AG09309 (cell line): ENCODE measurements around the gene CHCHD3.

Experiments
- DNase-seq: peaks from one replicate; pipeline ENCODE4 v3.0.0-alpha.2; 2010; ENCODE audit warnings: low read depth
- H3K4me3 ChIP-seq: 2 replicates; pipeline ENCODE4 v1.5.1; 2011; ENCODE audit warnings: mild to moderate bottlenecking, low read depth, low read length, moderate library complexity; ENCODE audit not compliant: control insufficient read depth
- TF ChIP-seq, protein P1 (sequence below): IDR thresholded peaks from 2 replicates; pipeline ENCODE4 v1.5.1; 2011; ENCODE audit warnings: mild to moderate bottlenecking, low read depth, low read length, inconsistent platforms; ENCODE audit not compliant: insufficient read depth, control insufficient read depth; ENCODE audit errors: missing control alignments

CHCHD3 gene

DNA sequence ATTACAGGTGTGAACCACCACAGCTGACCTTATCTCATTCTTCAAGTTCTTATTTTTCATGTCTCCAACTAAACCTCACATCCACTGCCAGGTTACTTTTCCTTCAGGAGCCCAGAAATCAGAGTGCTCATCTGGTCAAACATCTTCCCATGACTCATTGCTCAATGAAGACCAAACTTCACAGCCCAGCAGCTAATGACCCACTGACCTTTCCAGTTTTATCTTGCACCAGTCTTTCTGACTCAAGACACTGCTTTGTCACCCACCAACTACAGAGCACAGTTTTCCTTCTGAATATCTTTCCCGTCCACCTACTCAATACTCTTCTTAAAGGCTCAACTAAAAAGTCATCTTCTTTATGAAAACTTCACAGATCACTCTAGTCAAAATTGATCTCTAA, 245.1 kb downstream of the CHCHD3 start:
- DNase-seq, result no peak
- TF ChIP-seq, protein P1, sequence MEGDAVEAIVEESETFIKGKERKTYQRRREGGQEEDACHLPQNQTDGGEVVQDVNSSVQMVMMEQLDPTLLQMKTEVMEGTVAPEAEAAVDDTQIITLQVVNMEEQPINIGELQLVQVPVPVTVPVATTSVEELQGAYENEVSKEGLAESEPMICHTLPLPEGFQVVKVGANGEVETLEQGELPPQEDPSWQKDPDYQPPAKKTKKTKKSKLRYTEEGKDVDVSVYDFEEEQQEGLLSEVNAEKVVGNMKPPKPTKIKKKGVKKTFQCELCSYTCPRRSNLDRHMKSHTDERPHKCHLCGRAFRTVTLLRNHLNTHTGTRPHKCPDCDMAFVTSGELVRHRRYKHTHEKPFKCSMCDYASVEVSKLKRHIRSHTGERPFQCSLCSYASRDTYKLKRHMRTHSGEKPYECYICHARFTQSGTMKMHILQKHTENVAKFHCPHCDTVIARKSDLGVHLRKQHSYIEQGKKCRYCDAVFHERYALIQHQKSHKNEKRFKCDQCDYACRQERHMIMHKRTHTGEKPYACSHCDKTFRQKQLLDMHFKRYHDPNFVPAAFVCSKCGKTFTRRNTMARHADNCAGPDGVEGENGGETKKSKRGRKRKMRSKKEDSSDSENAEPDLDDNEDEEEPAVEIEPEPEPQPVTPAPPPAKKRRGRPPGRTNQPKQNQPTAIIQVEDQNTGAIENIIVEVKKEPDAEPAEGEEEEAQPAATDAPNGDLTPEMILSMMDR, result no peak
- no peak overlapping the region for H3K4me3 ChIP-seq

DNA sequence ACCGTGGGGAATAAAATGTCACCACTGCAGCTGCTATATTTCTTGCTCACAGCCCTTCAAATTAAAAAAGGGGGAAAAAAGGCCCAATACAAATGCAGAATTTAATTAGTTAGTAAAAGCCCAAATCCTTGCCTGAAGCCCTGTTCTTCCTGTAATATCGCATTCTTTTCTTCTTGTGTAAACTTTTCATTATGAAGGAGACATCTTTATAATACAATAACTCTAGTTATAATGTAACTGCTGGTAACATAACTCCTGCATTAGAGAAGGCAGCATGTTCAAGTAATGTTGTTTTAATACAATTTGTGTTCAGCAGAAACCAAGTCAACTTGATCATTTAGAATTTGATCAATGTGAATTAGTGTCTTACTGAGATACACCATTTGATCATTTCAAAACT, 250.9 kb downstream of the CHCHD3 start:
- DNase-seq, result no peak
- no peak overlapping the region for H3K4me3 ChIP-seq
- TF ChIP-seq, protein P1, result no peak

DNA sequence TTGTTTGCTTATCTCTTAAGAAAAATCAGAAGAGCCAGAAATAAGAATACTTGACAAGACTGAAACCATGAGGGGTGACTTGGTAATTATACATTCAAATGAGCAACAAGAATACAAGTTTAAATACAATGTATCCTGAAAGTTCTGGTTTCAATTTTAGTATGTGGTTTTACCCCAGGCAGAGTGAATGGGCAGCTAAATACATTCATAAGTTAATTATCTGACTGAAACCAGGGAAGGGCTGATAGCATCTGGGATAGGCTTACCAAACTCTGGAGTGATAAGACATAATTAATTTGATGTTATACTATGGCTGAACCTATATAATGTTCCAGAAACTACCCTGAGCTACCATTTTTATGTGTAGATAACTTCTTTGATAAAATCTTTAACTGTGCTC, 253.4 kb downstream of the CHCHD3 start:
- no peak overlapping the region for H3K4me3 ChIP-seq
- TF ChIP-seq, protein P1, result no peak
- no peak for DNase-seq

DNA sequence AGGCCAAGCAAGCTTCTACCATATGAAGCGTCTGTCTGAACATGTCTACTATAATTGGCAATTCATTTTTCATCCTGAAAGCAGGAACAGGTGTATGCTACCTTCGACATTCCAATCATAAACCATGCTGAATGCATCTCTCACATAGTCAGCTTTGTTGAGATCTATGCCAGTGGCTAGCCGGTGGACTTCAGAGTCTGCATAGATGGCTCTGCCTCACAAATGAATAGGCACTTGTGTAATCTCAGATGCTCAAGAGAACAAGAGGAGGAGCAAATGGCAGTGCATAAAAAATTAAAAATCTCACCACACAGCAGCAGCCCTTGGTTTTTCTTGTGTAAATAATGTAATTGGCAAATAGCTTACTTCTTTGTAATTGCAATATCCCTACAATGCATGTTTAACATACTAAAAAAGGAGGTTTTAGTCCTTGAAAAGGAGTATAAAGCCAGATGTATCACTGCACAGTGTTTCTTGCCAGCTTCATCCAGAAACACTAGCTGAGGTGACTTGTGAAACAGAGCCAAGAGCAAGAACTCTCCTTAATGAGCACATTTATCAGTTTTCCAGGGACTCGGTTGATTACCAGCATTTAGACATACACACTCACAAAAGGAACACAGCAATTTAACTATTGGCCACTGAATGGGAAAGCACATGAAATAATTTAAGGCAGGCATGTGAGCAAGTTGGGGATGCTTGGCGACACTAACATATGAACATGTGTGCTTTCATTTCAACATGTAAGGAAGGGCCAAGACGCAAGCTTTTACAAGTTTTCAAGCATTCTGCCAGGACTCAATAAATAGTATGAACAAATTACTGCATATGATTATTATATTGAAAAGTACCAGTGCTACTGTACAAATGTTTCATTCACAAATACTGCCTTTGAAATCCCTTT, 255.7 kb downstream of the CHCHD3 start:
- H3K4me3 ChIP-seq, result no peak overlapping the region
- DNase-seq, result no peak
- TF ChIP-seq, protein P1, result no peak

DNA sequence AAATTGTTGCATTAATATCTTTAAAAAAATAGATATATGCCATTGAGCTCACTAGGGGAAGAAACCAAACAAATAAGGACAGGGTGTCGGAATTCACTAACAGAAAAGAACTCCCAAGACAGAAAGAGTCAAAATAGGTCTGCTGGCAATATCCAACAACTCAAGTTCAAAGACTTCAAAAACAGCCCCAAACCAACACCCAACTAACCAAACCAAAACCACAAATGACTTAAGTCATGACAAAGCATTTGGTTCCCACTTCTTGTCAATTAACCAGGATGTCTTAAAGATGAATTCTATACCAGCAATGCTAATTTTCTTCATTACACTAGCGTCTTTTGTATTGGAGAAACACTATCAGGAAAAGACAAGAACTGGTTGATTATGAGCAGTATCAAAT, 256.7 kb downstream of the CHCHD3 start:
- no peak for DNase-seq
- TF ChIP-seq, protein P1, result no peak

DNA sequence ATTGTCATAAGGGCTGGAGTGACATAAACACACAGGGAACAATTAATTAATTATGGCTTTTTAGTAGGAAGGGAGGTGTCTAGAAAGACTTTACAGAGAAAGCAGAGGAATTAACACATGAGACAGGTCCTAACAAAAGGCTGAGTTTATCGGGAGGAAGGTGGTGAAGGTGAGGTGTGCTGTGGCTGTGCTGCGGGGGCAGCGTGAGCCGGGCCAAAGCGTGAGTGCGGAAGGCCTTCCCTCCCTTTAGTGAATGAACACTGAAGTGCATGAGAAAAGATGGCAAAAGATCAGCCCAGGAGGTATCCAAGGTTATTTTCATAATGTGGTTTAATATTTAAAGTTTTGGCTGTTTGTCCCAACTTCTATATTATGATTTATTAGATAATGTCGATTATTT, 262.2 kb downstream of the CHCHD3 start:
- no peak overlapping the region for H3K4me3 ChIP-seq
- DNase-seq, result no peak
- TF ChIP-seq, protein P1, result no peak

More for the DNA sequence above, 256.7 kb downstream of the CHCHD3 start:
- H3K4me3 ChIP-seq, result no peak overlapping the region
